ENCODE results near the gene NFATC2. TPM values are rescaled to one million over a fixed set of nuclear protein-coding genes. Genes with fewer than 3 reads are reported as not detected.
"Not testable (repeated sequence)": the region's sequence is repeated elsewhere in the genome, so short reads cannot be mapped to it uniquely, and the experiment has no call there.

Gene NFATC2
- total RNA-seq, 1 donor from 2014 or later = 4.8 TPM

DNA sequence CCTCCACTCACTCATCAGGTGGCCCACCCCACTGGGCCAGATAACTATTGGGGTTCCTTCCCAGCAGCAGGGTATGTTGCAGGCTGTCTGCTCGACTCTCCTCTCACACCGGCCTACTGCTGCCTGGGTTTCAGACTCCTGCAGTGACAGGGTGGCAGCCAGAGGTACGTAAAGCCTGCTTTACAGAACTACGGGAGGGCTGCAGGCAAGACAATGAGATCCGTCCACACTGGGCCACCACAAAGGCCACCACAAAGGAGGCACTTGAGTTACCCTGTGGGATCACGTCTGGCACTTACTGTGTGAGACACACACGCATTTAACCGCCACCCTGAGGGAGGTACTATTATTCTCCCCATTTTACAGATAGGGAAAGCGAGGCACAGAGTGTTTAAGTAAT is 78.5 kb downstream of the NFATC2 start:
- Mint-ChIP-seq H3K4me3 (no peak overlapping the region), H3K9me3 (no peaks in the 10 kb centered on the region), H3K27me3 (no peaks in the 10 kb centered on the region), H3K4me1 (ENCODE audit: unreplicated experiment) (peaks cover 18% of the 10 kb centered on the region), H3K36me3 (no peaks in the 10 kb centered on the region), H3K27ac (no peak overlapping the region)
- DNase-seq (ENCODE audit: extremely low spot score, unreplicated experiment) = no peak
- TF ChIP-seq, protein P1, sequence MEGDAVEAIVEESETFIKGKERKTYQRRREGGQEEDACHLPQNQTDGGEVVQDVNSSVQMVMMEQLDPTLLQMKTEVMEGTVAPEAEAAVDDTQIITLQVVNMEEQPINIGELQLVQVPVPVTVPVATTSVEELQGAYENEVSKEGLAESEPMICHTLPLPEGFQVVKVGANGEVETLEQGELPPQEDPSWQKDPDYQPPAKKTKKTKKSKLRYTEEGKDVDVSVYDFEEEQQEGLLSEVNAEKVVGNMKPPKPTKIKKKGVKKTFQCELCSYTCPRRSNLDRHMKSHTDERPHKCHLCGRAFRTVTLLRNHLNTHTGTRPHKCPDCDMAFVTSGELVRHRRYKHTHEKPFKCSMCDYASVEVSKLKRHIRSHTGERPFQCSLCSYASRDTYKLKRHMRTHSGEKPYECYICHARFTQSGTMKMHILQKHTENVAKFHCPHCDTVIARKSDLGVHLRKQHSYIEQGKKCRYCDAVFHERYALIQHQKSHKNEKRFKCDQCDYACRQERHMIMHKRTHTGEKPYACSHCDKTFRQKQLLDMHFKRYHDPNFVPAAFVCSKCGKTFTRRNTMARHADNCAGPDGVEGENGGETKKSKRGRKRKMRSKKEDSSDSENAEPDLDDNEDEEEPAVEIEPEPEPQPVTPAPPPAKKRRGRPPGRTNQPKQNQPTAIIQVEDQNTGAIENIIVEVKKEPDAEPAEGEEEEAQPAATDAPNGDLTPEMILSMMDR (conservative IDR thresholded peaks at IDR 0.05) = no peak

DNA sequence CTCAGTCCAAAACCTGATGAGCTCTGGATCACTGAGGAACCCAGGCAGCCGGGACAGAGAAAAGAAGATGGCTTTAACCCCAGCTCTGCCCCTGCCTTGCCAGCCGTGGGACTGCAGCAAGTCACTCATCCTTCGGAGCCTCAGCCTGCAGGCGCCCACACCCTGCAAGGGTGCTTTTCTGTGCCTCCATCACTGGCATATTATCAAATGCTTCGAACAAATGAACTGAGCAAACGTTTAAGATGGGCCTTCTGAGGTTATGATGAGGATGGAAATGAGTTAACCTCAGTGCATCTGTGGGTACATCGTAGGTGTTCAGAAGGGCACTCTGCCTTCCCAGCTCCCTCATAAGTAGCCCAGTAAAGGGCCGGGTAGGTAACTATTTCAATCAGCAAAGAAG is 79.0 kb downstream of the NFATC2 start:
- Mint-ChIP-seq H3K27me3 (no peaks in the 10 kb centered on the region), H3K4me3 (no peak overlapping the region), H3K36me3 (no peaks in the 10 kb centered on the region), H3K27ac (no peak overlapping the region), H3K9me3 (no peaks in the 10 kb centered on the region), H3K4me1 (ENCODE audit: unreplicated experiment) (peaks cover 18% of the 10 kb centered on the region)
- TF ChIP-seq, protein P1 (conservative IDR thresholded peaks at IDR 0.05) = no peak
- DNase-seq (ENCODE audit: extremely low spot score, unreplicated experiment) = no peak

DNA sequence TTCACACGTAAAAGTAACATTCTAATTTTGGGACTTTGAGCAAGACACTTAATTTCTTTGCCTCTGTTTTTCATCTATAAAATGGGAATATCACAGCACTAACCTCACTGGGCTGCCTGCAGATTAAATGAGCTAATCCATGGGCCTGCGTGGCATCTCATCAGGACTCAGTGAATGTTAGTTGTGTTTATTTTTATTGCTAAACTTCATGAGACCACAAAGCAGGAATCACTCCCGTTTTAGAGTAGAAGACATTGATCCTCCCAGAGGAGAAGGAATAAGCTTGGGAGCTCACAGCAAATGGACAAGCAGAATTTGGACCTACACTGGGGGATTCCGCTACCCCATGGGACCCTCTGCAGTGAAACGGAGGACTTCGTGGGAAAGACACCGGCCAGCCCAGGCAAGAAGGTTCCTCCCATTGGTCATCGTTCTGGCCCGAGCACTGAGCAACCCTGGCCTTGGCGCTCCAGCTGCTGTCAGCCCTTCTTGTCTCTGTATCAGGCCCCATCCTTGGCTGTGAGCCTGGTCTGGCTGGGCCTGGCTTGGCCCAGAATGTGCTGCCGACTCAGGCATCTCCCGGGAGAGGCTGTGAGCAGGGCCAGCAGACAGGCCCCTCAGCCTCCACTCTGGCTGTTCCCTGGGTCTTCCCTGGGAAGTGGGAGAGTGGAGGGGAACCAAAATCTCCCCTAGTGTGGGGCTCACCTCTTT is 79.8 kb downstream of the NFATC2 start:
- DNase-seq (ENCODE audit: extremely low spot score, unreplicated experiment) = no peak
- H3K27me3 Mint-ChIP-seq = no peaks in the 10 kb centered on the region
- H3K4me3 Mint-ChIP-seq = no peak overlapping the region
- H3K4me1 Mint-ChIP-seq (ENCODE audit: unreplicated experiment) = peaks cover 16% of the 10 kb centered on the region
- H3K9me3 Mint-ChIP-seq = no peaks in the 10 kb centered on the region
- H3K27ac Mint-ChIP-seq = no peak overlapping the region
- TF ChIP-seq, protein P1 (conservative IDR thresholded peaks at IDR 0.05) = no peak
- no peaks in the 10 kb centered on the region for H3K36me3 Mint-ChIP-seq

DNA sequence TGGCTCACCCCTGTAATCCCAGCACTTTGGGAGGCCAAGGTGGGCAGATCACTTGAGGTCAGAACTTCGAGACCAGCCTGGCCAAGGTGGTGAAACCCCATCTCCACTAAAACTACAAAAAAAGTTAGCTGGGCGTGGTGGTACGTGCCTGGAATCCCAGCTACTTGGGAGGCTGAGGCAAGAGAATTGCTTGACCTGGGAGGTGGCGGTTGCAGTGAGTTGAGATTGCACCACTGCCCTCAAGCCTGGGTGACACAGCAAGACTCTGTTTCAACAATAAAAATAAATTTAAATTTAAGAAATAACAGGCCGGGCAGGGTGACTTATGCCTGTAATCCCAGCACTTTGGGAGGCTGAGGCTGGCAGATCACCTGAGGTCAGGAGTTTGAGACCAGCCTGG is 80.7 kb downstream of the NFATC2 start:
- H3K27ac Mint-ChIP-seq; H3K27me3 Mint-ChIP-seq; H3K36me3 Mint-ChIP-seq; DNase-seq (ENCODE audit: extremely low spot score, unreplicated experiment); H3K9me3 Mint-ChIP-seq; H3K4me3 Mint-ChIP-seq: not testable (repeated sequence)
- peaks cover 17% of the 10 kb centered on the region for H3K4me1 Mint-ChIP-seq (ENCODE audit: unreplicated experiment)

DNA sequence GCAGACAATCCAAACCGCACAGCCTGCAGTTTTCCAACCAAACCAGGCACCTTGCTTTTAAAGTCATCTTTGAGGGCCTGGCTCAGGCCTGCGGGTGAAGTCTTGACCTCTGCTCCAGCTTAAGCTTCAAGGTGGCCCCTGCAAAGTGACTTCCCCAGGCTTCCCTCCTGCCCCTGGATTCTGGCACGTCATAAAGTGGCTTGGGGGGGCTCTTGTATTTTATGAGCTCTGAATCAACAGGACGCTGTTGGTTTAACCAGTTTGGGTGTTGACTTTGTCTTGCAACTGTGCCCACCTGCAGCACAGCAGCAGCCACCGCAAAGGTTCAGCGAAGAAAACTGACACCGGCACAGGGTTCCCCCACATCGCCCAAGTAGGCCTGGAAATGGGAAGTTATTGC is 81.2 kb downstream of the NFATC2 start:
- Mint-ChIP-seq H3K4me1 (ENCODE audit: unreplicated experiment) (peaks cover 20% of the 10 kb centered on the region), H3K9me3 (no peaks in the 10 kb centered on the region), H3K36me3 (no peaks in the 10 kb centered on the region), H3K27ac (peak overlapping the region; percentile 65), H3K27me3 (no peaks in the 10 kb centered on the region), H3K4me3 (no peak overlapping the region)
- TF ChIP-seq, protein P1 (conservative IDR thresholded peaks at IDR 0.05) = no peak
- DNase-seq (ENCODE audit: extremely low spot score, unreplicated experiment) = no peak

DNA sequence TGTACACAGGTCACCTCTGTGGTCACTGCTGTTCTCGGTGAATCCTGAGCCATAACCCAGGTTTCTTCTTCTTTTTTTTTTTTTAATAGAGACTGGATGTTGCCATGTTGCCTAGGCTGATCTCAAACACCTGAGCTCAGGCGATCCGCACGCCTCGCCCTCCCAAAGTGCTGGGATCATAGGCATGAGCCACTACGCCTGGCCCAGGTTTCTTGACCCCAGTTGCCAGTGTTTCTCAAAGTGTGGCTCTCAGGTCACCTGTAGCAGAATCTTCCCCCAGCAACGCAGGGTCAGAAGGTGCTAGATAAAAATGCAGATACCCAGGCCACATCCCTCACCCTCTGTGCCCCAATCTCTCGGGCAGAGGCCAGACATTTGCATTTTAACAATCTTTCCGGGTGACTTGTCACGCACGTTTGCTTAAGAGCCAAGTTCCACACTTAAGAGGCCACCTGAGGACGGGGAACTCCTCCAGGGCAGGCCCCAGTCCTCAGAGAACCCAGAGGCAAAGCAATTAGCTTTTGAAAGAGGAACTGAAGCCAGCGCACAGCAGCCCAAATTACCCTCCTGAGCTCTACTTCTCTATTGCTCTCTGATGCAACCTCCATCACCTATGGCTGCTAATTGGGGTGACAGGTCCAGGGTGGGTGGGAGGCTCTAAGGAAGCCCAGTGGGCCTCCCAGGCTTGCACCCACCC is 81.8 kb downstream of the NFATC2 start:
- Mint-ChIP-seq H3K27me3 (no peaks in the 10 kb centered on the region), H3K36me3 (no peaks in the 10 kb centered on the region), H3K4me3 (no peak overlapping the region), H3K9me3 (no peaks in the 10 kb centered on the region), H3K27ac (peak overlapping the region; percentile 65), H3K4me1 (ENCODE audit: unreplicated experiment) (peaks cover 20% of the 10 kb centered on the region)
- no peak for DNase-seq (ENCODE audit: extremely low spot score, unreplicated experiment)
- TF ChIP-seq, protein P1 (conservative IDR thresholded peaks at IDR 0.05) = no peak
